Globus pallidus (tissue), 1 donor: ENCODE measurements around the gene ADCY9.
"Not testable (repeated sequence)": the region's sequence is repeated elsewhere in the genome, so short reads cannot be mapped to it uniquely, and the experiment has no call there.

Experiments
- DNase-seq: peaks from one replicate; pipeline ENCODE4 v3.0.0-alpha.2; 2015; ENCODE audit warnings: low spot score

The ADCY9 gene

DNA sequence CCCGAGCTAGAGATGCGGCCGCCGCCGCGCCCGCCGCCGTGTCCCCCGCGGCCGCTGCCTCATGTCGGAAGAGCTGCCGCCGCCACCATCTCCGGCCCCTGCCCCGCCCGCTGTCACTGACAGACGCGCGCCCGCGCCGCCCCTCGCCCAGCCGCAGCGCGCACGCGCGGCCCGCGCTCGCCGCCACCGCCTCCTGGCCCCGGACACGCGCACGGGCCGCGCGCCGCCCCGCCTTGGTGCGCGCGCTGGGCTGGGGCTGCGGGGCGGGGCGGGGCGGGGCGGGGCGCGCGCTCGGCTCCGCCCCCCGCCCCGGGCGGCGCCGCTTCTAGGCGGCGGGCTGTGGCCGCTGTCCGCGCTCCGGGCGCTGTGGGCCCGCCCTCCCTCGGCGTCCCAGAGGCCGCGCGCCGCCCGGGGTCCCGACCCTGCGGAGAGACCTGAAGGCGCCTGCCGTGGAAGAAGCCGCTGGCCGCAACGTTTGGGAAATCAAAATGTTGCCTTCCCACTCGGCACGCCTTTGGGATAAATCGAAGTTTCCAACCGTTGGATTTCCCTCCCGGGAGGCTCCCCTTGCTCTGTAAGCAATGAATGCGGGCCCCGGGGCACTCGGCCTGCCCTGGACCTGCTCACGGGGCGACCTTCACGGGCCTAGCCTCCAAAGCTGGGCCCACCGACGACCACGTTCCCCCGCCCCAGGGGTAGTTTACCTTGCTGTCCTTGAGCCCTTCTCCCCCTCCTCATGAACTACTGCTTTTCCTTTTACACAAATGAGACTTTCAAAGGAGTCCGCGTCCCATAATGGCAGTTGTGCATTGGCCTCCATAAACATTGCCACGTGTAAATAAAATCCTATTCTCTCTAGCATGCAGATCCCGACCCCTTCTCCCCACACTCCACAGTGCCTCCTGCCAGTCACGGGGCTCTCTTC is at the start of gene ADCY9:
ADCY9 (minus strand) TSS at position 118 of the 925 bp plus-strand sequence. CDS start 1,000 bp downstream, outside the sequence.
- peak; percentile 65 for DNase-seq

DNA sequence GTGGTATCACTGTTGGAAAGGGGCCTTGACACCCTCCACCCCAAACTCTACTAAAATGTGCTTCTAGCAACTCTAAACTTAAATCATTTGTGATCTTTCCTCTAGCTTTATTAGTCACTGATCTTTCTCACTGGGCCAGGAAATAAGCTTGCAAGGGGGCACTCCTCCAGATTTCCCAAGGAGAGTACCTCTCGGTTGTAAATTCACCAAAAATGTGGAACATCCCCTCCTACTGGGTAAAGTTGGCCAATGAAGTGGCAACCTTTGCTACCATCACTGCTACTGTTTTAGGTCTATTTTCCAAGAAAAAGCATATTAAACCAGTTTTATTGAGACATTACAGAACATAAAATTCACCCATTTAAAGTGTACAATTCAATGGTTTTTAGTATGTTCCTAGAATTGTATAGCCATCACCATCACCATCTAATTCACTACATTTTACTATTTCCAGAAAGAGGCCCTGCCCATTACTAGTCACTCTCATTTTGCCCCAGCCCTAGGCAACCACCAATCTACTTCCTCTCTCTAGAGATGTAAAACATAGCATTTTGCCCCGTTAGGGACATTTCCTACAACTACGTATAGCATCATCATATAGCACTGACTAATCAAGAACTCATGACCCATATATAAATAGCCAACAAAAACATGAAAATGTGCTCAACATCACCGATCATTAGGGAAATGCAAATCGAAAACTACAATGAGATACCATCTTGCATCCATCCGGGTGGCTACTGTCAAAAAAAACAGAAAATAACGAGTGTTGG is 44.6 kb upstream of the ADCY9 start:
- no peak for DNase-seq

DNA sequence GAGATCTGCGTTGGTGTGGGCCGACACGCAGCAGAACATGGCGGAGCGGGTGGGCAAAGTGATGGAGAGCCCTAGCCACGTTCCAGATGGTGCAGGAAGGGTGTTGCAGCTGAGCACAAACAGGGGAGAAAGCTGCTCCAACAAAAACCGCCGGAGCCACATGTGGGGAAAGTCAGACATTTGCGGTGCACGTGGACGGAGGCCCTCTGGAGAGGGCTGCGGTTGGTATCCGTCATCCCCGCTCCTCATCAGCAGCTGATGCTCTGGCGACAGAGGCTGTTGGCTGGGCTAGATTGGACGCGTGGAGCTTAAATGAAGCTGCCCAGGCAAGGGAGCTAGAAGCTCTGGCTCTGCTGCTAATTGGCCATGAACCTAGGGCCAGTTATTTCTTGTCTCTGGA is 43.5 kb upstream of the ADCY9 start:
- DNase-seq: no peak

DNA sequence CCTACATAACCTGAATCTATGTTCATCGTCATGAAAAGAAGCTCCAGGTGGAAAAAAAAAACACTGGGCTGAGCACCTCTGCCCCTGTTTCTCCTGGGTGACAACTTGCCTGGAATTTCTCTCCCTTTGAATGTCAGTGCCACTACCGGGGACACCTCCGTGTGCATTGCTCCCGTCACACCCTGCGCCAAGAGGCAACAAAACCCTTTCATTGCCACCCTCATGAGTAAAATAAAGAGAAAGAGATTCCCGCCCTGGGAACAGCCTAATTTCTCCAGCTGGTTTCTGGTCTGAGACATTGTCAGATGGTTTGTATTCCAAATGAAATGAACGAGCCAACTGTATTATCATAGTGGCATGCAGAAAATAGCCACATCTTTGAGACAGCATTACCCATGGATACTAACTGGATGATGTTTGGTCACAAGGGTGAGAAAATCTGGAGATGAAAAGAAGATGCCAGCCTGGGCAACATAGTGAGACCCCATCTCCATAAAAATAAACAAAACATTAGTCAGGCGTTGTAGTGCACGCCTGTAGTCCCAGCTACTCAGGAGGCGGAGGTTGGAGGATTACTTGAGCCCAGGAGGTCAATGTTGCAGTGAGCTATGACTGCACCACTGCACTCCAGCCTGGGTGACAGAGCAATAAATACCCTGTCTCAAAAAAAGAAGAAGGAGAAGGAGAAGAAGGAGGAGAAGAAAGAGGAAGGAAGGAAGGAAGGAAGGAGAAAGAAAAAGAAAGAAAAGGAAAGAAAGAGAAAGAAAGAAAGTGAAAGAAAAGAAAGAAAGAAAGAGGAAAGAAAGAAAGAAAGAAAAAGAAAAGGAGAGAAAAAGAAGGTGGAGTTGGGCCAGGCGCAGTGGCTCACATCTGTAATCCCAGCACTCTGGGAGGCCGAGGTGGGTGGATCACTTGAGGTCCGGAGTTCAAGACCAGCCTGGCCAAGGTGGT is 42.2 kb upstream of the ADCY9 start:
- no peak for DNase-seq

DNA sequence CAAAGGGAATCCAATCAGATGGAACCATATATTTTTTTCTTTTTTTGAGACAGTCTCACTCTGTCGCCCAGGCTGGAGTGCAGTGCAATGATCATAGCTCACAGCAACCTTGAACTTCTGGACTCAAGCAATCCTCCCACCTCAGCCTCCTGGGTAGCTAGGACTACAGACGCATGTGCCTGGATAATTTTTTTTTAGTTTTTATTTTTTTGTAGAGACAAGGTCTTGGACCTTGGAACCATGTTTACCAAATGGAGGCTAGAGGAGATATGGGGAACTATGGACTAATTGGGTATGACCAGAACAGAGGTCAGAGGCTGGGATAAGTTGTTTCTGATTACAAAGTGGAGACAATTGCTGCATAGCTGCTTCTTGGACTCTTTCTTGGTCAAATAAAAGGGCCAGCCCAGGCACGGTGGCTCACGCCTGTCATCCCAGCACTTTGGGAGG is 41.2 kb upstream of the ADCY9 start:
- DNase-seq: no peak

DNA sequence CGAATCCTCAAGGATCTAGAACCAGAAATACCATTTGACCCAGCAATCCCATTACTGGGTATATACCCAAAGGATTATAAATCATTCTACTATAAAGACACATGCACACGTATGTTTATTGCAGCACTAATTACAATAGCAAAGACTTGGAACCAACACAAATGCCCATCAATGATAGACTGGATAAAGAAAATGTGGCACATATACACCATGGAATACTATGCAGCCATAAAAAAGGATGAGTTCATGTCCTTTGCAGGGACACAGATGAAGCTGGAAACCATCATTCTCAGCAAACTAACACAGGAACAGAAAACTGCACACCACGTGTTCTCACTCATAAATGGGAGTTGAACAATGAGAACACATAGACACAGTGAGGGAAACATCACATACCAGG is 40.3 kb upstream of the ADCY9 start:
- DNase-seq: not testable (repeated sequence)

DNA sequence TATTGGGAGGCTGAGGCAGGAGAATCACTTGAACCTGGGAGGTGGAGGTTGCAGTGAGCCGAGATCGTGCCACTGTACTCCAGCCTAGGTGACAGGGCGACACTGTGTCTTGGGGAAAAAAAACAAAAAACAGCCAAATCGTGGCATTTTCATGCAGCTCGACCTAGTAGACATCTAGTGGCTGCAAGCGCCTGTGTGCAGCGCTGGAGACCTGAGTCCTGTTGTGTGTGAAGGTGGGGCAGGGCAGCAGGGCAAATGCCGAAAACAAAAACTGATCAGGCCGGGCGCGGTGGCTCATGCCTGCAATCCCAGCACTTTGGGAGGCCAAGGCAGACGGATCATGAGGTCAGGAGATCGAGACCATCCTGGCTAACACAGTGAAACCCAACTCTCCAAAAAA is 37.1 kb upstream of the ADCY9 start:
- DNase-seq: not testable (repeated sequence)

DNA sequence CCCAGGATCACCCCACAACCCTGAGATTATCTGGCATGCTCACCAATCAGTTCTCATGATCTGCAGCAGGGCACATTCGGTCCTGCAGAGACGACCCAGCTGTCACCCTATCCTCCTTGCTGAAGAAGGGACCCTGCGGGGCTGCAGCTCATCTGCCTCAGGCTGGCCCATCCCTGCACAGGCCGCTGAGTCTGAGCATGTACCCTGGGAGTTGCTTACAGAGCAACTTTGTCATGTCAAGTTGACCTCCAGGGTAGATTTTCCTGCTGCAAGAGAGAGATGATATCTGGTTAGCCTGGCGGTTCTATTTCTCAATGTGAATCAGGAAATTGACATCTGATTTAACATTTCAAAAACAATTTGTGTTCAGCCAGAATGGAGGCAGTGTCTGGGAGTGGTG is 36.0 kb upstream of the ADCY9 start:
- DNase-seq: no peak

DNA sequence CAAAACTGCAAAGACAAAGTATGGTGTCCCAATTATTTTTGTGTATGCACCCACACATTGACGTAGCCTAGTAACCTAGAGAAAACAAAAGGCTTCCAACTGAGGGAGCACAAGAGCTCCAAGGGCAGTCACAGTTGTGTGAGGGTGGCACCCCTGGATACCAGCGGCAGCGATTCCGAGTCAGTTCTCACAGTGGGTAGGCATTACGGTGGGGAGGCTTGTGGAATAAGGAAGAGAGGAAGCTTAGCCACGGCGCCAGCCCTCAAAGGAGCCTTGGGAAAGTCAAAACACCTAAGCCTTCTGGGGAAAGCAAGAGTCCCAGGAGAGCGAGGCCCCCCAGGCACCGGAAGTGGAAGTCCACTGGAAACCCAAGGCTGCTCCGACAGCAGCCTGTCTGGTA is 31.0 kb upstream of the ADCY9 start:
- DNase-seq: no peak

DNA sequence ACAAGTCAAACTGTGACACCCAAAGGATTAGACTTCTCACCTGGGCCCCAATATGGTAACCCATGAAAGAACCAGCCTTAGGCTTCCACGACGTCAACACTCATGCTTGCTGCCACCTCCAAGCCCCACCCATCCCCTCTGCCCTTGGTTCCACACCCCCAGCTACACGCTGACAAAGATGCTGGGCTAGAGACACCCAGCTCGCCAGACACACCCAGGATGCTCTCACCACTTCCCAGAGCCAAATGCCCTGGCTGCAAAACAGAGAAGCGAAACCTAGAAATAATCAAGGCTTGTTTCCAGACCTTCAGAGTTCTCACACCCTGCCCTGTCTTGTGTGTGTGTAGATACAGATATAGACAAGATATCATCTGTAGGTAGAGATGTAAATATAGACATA is 26.0 kb upstream of the ADCY9 start:
- DNase-seq: peak; percentile 3

DNA sequence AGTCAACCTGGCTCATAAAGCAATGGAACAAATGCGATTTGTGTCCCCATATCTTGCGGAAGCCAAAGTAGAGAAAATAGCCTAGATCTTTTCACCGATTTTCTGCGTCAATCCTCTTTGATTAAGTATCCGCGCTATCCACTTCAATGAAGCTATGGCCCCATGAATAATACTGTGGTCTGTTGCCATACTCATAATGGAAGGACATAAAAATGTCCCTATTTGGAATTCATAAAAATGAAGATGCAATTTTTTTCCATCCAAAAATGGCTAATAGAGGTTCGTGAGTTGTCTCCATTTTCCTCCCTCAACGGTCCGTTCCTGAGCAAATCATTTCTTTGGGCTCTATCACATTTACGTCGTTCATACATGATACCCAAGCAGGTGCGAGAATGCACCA is 25.4 kb upstream of the ADCY9 start:
- no peak for DNase-seq

DNA sequence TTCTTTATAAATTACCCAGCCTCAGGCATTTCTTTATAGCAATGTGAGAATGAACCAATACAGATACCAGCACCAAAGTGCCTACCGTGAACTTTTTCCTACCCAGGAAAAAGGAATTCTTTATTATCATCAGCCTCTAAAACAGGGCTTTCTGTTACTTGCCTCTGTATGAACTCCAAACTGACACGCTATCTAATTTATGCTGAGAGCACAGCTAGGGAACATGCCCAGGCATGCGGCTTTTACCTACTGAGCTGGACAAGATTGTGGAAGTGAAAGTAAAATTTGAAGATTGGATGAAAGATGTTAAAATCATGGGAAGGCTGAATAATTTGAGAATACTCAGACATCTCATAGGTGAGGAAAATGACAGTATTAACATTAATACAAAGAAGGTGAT is 24.4 kb upstream of the ADCY9 start:
- no peak for DNase-seq

DNA sequence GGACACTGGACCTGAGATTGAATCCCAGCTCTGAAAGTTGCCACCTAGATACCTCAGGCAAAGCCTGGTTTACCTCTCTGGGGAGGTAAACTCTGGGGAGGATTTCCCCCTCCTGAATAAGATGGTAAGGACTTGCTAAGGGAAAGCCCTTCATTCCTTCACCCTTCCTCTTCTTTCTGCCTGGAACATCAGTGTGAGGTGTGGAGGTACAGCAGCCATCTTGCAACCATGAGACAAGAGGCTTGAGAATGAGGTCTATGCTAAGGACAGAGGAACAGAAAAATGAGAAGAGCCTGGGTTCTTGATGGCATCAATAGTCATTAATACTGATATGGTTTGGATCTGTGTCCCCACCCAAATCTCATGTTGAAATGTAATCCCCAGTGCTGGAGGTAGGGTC is 23.7 kb upstream of the ADCY9 start:
- no peak for DNase-seq

DNA sequence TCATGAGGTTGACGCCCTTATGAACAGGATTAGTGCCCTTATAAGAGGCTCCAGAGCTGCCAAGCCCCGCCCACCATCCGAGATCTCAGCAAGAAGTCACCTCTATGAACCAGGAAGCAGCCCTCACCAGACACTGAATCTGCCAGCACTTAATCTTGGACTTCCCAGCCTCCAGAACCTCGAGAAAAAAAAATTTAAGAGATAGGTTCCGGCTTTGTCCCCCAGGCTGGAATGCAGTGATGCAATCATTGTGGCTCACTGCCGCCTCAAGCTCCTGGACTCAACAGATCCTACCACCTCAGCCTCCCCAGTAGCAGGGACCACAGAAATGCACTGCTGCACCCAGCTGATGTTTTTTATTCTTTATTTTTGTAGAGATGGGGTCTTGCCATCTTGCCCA is 22.5 kb upstream of the ADCY9 start:
- no peak for DNase-seq

DNA sequence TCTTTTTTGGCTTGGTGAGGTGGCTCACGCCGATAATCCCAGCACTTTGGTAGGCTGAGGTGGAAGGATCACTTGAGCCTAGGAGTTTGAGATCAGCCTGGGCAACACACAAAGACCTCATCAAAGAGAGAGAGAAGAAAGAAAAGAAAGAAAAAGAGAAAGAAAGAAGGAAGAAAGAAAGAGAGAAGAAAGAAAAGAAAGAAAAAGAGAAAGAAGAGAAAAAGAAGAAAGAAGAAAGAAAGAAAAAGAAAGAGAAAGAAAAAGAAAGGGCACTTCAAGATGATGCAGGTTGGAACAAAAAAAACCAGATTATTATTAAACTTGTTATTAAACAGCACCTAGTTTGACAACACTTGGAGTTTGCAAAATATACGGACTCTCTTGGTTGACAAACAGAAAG is 21.2 kb upstream of the ADCY9 start:
- DNase-seq: no peak

DNA sequence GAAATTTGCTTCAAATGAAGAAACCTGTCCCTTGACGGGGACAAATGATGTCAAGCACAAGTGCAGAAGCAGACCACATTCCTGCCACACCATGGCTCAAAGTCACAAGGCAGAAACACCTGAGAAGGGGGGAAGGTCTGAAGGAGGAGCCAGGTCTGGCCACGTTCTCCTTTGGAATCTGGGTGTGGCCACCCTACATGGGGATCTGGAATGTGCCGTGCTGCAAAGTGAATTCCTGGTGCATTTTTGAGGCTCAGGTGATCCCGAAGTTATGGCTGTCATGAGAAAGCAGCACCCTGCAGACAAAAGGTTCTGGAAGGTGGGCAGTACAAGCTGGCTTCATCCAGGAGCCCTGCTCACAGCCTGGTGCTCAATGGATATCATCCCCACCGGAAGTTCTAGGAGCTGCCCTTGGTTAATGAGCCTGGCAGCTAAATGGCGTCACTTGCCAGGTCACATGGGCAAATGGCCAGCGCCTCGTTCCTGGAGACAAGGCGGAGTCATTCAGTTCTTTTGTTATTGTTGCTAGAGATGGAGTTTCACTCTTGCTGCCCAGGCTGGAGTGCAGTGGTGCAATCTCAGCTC is 20.1 kb upstream of the ADCY9 start:
- DNase-seq: no peak

DNA sequence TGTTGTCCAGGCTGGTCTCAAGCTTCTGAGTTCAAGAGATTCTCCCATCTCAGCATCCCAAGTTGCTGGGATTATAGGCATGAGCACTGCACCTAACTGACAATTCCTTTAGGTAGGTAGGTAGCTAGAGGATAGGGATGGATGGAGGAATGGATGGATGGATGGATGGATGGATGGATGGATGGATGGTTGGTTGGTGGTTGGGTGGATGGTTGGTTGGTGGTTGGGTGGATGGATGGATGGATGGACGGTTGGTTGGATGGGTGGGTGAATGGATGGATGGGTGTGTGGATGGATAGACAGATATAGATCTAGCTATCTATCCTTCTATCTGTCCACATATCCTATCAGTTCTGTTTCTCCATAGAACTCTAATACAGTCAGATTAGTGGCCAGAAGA is 19.3 kb upstream of the ADCY9 start:
- DNase-seq: no peak

DNA sequence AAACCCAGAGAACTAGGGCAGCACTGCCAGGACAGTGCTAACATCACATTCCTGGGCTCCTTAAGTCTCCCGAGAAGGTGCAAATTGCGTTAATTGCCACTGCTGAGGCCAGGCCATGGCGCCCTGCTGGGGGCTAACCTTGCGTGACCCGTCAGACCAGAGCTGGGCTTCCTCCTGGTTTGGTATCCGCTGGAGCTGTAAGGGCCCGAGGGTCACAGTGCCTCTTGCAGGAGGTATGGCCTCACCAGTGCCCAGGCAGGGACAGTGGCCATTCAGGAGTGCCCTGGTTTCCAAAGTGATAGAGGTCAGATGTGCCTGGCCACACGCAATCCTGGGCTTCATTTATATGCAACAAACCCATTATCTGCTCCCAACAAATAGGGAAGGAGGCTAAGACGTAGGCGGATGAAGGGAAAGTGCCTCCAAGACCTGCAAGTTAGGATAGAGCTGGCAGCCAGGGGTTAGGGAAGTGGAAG is 17.7 kb upstream of the ADCY9 start:
- no peak for DNase-seq

DNA sequence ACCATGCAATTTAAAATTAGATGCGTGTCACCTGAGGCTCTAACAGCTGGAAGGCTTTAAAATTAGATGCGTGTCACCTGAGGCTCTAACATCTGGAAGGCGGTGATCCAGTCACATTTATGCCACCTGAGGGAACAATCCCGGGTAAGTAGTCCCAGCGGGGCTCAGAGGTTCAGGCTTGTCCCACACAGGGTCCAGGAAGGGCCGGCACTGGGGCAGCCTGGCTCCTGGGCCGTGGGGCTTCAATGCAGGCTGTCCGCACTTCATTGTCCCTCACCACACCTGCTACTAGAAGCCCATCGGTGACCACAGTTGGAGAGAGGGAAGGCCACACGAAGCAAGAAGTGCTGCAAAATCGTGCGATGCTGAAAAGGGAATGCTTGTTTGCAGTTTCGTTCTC is 15.4 kb upstream of the ADCY9 start:
- no peak for DNase-seq

DNA sequence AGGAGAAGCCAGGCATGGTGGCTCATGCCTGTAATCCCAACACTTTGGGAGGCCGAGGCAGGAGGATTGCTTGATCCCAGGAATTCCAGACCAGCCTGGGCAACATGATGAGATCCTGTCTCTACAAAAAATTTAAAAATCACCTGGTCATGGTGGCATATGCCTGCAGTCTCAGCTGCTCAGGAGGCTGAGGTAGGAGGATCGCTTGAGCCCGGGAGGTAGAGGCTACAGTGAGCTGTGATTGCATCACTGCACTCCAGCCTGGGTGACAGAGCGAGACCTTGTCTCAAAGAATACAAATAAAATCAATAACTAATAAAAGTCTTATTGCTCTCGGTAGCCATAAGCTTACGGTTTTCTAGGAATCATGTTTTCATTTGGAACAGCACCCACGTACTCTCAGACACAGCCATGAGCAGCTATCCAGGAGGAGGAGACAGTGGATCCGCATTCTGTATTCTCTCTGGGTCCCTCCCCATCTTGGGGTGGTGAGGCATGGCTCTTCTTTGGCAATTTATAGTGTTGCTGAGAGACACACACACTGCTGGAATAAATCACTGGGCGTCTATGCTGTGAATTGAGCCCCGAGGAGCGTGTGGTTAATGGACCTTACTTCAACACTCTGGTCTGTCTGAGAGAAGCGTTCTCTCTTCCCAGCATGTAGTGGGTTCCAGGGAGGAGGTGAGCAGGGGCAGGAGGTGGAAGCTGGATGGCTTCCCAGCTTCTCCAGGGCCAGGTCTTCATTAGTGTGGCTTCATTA is 8.5 kb upstream of the ADCY9 start:
- no peak for DNase-seq
